Fibroblast of lung (primary cell): ENCODE measurements around the gene GPR152. TPM values are rescaled to one million over a fixed set of nuclear protein-coding genes. Genes with fewer than 3 reads are reported as not detected.

Source experiments
- DNase-seq, 2 donors: peaks; one replicate each; pipeline versions ENCODE4 v3.0.0 to v3.0.0-alpha.2; 2010; ENCODE audit warnings: low read depth in 2 of 2
- H2AFZ ChIP-seq: 2 replicates; pipeline ENCODE4 v1.5.1; 2012; ENCODE audit warnings: low read length, control low read depth, inconsistent platforms
- H3K27ac ChIP-seq: 2 replicates; pipeline ENCODE4 v1.5.1; 2011; ENCODE audit warnings: low read length, control low read depth; ENCODE audit not compliant: insufficient read depth
- H3K27me3 ChIP-seq: 2 replicates; pipeline ENCODE4 v1.5.1; 2011; ENCODE audit warnings: mild to moderate bottlenecking, low read length; ENCODE audit not compliant: control insufficient read depth, insufficient read depth
- H3K36me3 ChIP-seq: 2 replicates; pipeline ENCODE4 v1.5.1; 2011; ENCODE audit warnings: low read length; ENCODE audit not compliant: control insufficient read depth, insufficient read depth
- H3K4me1 ChIP-seq: 2 replicates; pipeline ENCODE4 v1.5.1; 2011; ENCODE audit warnings: low read length; ENCODE audit not compliant: control insufficient read depth, insufficient read depth; ENCODE audit errors: extremely low read depth
- H3K4me2 ChIP-seq: 2 replicates; pipeline ENCODE4 v1.5.1; 2011; ENCODE audit warnings: low read length, control low read depth; ENCODE audit not compliant: insufficient read depth; ENCODE audit errors: extremely low read depth
- H3K4me3 ChIP-seq, 4 experiments: fragments of 200-600 bp in 1 of 4; sonication (generic) in 1 of 4; replicated peaks in 1 of 4; 2 replicates each; pipeline ENCODE4 v1.5.1; 2011 to 2016; ENCODE audit warnings: low read length in 4 of 4, low read depth in 3 of 4, mild to moderate bottlenecking in 3 of 4, control low read depth in 2 of 4, inconsistent platforms in 1 of 4, mixed read lengths in 1 of 4; ENCODE audit not compliant: insufficient read depth in 1 of 4; ENCODE audit errors: control extremely low read depth in 1 of 4
- H3K79me2 ChIP-seq: 2 replicates; pipeline ENCODE4 v1.5.1; 2012; ENCODE audit warnings: mild to moderate bottlenecking, low read length, inconsistent platforms; ENCODE audit not compliant: control insufficient read depth, insufficient read depth
- H3K9ac ChIP-seq: 2 replicates; pipeline ENCODE4 v1.5.1; 2011; ENCODE audit warnings: mild to moderate bottlenecking, low read length, control low read depth; ENCODE audit not compliant: insufficient read depth
- H3K9me3 ChIP-seq: 2 replicates; pipeline ENCODE4 v1.5.1; 2012; ENCODE audit warnings: low read depth, low read length; ENCODE audit not compliant: control insufficient read depth, insufficient read depth
- H4K20me1 ChIP-seq: 2 replicates; pipeline ENCODE4 v1.5.1; 2011; ENCODE audit warnings: low read length; ENCODE audit not compliant: control insufficient read depth, insufficient read depth; ENCODE audit errors: extremely low read depth
- EZH2 ChIP-seq: IDR thresholded peaks from 2 replicates; pipeline ENCODE4 v1.5.1; 2012; ENCODE audit warnings: low read length, control low read depth, mild to moderate bottlenecking; ENCODE audit errors: missing control alignments
- polyA plus RNA-seq, 2 donors: library from polyadenylated mRNA; depleted of rRNA in 1 of 2; stranded (reverse) in 1 of 2; unstranded in 1 of 2; fragments of >200 nt; gene quantifications; 2 replicates each; pipeline ENCODE4 v1.2.1, GENCODE V29; 2011 to 2012; ENCODE audit warnings: missing spikeins in 1 of 2
- total RNA-seq: library from RNA; depleted of rRNA; stranded (reverse); fragments of >200 nt; gene quantifications from 2 replicates; pipeline ENCODE4 v1.2.1, GENCODE V29; 2014
- TF ChIP-seq, protein P1 (sequence below), 2 donors: IDR thresholded peaks in 1 of 2; conservative IDR thresholded peaks in 1 of 2; 1 replicate in 1 of 2; 2 replicates in 1 of 2; pipeline ENCODE4 v1.5.1; 2011 to 2012; ENCODE audit warnings: low read length in 2 of 2, control low read depth in 1 of 2, inconsistent platforms in 1 of 2, low read depth in 1 of 2, mild to moderate bottlenecking in 1 of 2

The GPR152 gene
- total and polyA plus RNA-seq, 2 donors (not counting 1 experiment from before 2014, with no cell fraction given), result not detected

DNA sequence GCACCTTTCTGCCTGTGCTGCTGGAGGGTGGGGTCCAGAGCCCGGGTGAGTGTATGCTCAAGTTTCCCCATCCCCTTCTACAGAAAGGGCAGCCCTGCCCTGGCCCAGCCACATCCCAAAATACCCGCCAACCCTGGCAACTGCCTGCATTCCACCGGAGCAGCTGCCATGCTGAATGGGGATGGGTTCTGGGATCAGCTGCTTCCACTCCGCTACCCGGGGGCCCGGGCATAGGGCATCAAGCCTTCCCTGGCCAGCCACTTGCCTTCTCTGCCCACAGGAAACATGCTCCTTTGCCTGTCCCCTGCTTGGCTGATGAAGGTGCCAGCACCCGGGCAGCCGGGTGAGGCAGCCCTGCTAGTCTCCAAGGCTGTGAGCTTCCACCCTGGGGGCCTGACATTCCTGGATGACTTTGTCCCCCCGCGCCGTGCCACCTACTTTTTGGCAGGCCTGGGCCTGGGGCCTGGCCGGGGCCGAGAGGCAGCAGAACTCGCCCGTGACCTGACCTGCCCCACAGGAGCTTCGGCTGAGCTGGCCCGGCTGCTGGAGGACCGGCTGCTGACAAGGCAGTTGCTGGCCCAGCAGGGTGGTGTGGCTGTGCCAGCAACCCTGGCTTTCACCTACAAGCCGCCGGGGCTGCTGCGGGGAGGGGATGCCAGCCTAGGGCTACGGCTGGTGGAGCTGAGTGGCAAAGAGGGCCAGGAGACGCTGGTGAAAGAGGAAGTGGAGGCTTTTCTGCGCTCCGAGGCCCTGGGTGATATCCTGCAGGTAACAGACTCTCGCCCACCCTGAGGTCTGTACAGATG lies 33.9 kb downstream of the GPR152 start:
- no peak for DNase-seq
- no peak overlapping the region for H3K4me3 ChIP-seq

DNA sequence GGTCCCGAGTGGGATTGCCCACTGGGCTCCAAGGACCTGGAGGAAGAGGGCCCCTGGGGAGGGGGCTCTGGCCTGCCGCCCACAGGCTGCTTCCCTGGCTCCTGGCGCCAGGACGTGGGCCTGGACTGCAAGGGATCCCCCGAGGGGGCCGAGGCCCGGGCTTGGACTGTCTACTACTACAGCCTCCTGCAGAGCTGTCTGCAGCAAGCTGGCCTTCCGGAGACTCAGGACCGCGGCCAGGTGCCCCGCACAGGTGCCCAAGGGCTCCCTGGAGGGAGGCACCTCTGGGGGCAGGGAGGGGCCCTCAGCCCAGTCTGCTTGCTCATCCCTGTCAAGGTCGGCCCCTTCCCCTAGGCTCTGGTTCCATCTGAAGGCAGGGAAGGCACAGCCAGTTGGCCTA lies 35.1 kb downstream of the GPR152 start:
- H3K27ac ChIP-seq, result no peak overlapping the region
- H3K79me2 ChIP-seq, result no peaks in the 10 kb centered on the region
- H3K27me3 ChIP-seq, result peaks cover 12% of the 10 kb centered on the region
- DNase-seq, result no peak
- no peaks in the 10 kb centered on the region for H3K9me3 ChIP-seq
- H3K4me2 ChIP-seq, result no peak overlapping the region
- H2AFZ ChIP-seq, result no peak overlapping the region
- H3K4me3 ChIP-seq, result no peak overlapping the region
- TF ChIP-seq EZH2, result no peak
- TF ChIP-seq, protein P1, sequence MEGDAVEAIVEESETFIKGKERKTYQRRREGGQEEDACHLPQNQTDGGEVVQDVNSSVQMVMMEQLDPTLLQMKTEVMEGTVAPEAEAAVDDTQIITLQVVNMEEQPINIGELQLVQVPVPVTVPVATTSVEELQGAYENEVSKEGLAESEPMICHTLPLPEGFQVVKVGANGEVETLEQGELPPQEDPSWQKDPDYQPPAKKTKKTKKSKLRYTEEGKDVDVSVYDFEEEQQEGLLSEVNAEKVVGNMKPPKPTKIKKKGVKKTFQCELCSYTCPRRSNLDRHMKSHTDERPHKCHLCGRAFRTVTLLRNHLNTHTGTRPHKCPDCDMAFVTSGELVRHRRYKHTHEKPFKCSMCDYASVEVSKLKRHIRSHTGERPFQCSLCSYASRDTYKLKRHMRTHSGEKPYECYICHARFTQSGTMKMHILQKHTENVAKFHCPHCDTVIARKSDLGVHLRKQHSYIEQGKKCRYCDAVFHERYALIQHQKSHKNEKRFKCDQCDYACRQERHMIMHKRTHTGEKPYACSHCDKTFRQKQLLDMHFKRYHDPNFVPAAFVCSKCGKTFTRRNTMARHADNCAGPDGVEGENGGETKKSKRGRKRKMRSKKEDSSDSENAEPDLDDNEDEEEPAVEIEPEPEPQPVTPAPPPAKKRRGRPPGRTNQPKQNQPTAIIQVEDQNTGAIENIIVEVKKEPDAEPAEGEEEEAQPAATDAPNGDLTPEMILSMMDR (conservative IDR thresholded peaks at IDR 0.05 in 1 of 2, IDR thresholded peaks at IDR 0.05 in 1 of 2; ENCODE audit: low read depth in 1 of 2, low read length in 2 of 2), result no peak
- no peaks in the 10 kb centered on the region for H4K20me1 ChIP-seq
- peaks cover 5% of the 10 kb centered on the region for H3K4me1 ChIP-seq
- no peaks in the 10 kb centered on the region for H3K36me3 ChIP-seq
- no peak overlapping the region for H3K9ac ChIP-seq

More for the DNA sequence above, 33.9 kb downstream of the GPR152 start:
- TF ChIP-seq, protein P1 (conservative IDR thresholded peaks at IDR 0.05 in 1 of 2, IDR thresholded peaks at IDR 0.05 in 1 of 2; ENCODE audit: low read depth in 1 of 2, low read length in 2 of 2), result no peak
- TF ChIP-seq EZH2, result no peak
- H3K9me3 ChIP-seq, result no peaks in the 10 kb centered on the region
- no peak overlapping the region for H3K27ac ChIP-seq
- H3K79me2 ChIP-seq, result no peaks in the 10 kb centered on the region
- no peak overlapping the region for H3K9ac ChIP-seq
- H2AFZ ChIP-seq, result no peak overlapping the region
- H3K27me3 ChIP-seq, result peaks cover 8% of the 10 kb centered on the region
- no peaks in the 10 kb centered on the region for H4K20me1 ChIP-seq
- no peaks in the 10 kb centered on the region for H3K36me3 ChIP-seq
- peaks cover 5% of the 10 kb centered on the region for H3K4me1 ChIP-seq
- no peak overlapping the region for H3K4me2 ChIP-seq

DNA sequence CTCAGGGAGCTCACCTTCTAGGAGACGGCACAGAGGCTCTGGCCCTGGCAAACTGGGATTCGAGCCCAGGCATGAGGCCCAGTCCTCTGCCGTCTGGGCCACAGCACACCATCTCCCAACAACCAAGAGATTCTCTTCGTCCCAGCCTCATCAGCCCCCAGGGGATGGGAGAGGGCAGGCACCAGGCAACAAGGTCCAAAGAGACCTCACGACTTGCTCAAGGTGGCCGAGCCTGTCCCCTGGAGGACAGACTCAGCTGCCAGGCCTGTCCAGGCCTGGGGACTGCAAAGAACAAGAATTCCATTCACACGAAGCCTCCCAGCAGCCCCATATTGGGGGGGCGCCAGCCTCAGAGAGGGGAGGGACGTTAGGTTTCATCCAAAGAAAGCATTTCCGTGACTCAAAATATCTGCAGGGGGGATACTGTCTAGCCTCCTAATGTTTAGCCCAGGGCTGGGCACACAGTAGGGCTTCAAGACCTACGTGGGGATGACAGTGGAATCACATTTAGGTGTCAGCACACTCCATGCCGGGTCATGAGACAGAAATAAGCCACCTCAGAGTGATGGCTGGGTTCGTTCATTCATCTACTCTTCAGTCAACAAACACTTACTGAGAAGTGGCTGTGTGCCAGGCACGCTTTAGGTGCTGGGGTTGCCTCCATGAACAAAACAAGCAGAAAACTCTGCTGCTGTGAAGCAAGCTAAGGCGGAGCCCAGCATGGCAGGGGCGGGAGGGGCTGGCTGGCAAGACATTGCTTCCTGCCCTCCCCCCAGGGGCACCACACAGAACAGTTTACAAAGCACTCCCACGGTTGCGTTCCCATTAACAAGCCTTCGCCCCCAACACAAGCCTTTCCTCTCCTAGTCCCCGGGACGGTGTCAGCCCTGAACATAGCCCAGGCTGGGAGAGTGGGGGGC lies 35.9 kb downstream of the GPR152 start:
- DNase-seq, result peak in 1 of 2 donors; percentile 18
- Histone ChIP-seq H2AFZ (no peak overlapping the region), H3K27ac (no peak overlapping the region), H3K36me3 (no peaks in the 10 kb centered on the region), H3K9ac (no peak overlapping the region), H3K4me3 (no peak overlapping the region), H3K4me1 (peaks cover 5% of the 10 kb centered on the region), H3K4me2 (no peak overlapping the region), H4K20me1 (no peaks in the 10 kb centered on the region), H3K79me2 (no peaks in the 10 kb centered on the region), H3K9me3 (no peaks in the 10 kb centered on the region), H3K27me3 (peaks cover 16% of the 10 kb centered on the region)
- TF ChIP-seq, protein P1 (conservative IDR thresholded peaks at IDR 0.05 in 1 of 2, IDR thresholded peaks at IDR 0.05 in 1 of 2; ENCODE audit: low read depth in 1 of 2, low read length in 2 of 2), result no peak
